MM.1S (cell line): ENCODE data around the gene MLC1.

Experiments used
- EZH2phosphoT487 ChIP-seq: fragments of 300-600 bp; sonication (generic); IDR thresholded peaks from 2 replicates; pipeline ENCODE4 v1.6.1; 2018; ENCODE audit warnings: antibody characterized with exemption, low read length
- TF ChIP-seq, protein P1 (sequence below): fragments of 300-600 bp; sonication (generic); IDR thresholded peaks from 2 replicates; pipeline ENCODE4 v1.5.1; 2016; ENCODE audit warnings: antibody characterized with exemption, low read length, mixed read lengths

DNA sequence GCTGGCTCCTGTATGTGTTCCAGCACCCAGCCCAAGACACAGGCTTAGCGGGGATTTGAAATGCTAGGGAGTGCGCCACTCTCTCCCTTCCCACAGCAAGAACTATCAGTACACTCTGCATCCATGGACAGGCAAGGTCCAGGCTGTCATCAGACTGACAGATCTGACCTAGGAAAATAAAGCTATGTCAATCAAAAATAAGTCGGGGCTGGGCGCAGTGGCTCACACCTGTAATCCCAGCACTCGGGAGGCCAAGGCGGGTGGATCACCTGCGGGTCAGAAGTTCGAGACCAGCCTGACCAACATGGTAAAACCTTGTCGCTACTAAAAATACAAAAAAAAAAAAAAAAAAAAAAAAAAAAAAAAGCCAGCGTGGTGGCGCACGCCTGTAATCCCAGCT, 2.9 kb upstream of the MLC1 start:
- TF ChIP-seq, protein P1, sequence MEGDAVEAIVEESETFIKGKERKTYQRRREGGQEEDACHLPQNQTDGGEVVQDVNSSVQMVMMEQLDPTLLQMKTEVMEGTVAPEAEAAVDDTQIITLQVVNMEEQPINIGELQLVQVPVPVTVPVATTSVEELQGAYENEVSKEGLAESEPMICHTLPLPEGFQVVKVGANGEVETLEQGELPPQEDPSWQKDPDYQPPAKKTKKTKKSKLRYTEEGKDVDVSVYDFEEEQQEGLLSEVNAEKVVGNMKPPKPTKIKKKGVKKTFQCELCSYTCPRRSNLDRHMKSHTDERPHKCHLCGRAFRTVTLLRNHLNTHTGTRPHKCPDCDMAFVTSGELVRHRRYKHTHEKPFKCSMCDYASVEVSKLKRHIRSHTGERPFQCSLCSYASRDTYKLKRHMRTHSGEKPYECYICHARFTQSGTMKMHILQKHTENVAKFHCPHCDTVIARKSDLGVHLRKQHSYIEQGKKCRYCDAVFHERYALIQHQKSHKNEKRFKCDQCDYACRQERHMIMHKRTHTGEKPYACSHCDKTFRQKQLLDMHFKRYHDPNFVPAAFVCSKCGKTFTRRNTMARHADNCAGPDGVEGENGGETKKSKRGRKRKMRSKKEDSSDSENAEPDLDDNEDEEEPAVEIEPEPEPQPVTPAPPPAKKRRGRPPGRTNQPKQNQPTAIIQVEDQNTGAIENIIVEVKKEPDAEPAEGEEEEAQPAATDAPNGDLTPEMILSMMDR = no peak
- TF ChIP-seq EZH2phosphoT487 = no peak
